Astrocyte of the cerebellum (primary cell): ENCODE results near the gene INPP5F.
"Not testable (repeated sequence)": the region's sequence is repeated elsewhere in the genome, so short reads cannot be mapped to it uniquely, and the experiment has no call there.

ENCODE experiments used
- DNase-seq: peaks from one replicate; pipeline ENCODE4 v3.0.0-alpha.2; 2011; ENCODE audit warnings: low read depth
- H3K4me3 ChIP-seq: 2 replicates; pipeline ENCODE4 v1.5.1; 2011; ENCODE audit warnings: mild to moderate bottlenecking, low read depth, low read length, moderate library complexity
- in situ Hi-C: cut with HindIII; loops from 2 replicates; pipeline ENCODE4 v1.10.0; 2017; ENCODE audit warnings: low sequenced_read_pairs
- TF ChIP-seq, protein P1 (sequence below): IDR thresholded peaks from 2 replicates; pipeline ENCODE4 v1.5.1; 2012; ENCODE audit warnings: low read length, low read depth, moderate library complexity, mild to moderate bottlenecking; ENCODE audit errors: missing control alignments

The INPP5F gene

DNA sequence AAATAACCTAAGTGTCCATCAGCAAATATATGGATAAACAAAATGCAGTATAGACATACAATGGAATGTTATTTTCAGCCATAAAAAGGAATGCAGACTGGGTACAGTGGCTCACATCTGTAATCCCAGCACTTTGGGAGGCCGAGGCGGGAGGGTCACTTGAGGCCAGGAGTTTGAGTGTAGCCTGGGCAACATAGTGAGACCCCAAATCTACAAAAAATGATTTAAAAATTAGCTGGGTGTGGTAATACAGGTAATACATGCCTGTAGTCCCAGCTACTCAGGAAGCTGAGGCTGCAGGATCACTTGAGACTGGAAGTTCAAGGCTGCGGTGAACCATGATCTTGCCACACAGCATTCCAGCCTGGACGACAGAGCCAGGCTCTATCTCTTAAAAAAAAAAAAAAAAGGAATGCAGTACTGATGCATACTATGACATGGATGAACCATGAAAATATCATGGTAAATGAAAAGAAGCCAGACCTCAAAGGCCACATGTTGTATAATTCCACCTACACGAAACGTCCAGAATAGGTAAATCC is 139.9 kb downstream of the INPP5F start:
- H3K4me3 ChIP-seq, result no peak overlapping the region
- no peak for DNase-seq
- in situ Hi-C loops, result no loop called here
- TF ChIP-seq, protein P1, sequence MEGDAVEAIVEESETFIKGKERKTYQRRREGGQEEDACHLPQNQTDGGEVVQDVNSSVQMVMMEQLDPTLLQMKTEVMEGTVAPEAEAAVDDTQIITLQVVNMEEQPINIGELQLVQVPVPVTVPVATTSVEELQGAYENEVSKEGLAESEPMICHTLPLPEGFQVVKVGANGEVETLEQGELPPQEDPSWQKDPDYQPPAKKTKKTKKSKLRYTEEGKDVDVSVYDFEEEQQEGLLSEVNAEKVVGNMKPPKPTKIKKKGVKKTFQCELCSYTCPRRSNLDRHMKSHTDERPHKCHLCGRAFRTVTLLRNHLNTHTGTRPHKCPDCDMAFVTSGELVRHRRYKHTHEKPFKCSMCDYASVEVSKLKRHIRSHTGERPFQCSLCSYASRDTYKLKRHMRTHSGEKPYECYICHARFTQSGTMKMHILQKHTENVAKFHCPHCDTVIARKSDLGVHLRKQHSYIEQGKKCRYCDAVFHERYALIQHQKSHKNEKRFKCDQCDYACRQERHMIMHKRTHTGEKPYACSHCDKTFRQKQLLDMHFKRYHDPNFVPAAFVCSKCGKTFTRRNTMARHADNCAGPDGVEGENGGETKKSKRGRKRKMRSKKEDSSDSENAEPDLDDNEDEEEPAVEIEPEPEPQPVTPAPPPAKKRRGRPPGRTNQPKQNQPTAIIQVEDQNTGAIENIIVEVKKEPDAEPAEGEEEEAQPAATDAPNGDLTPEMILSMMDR, result no peak

DNA sequence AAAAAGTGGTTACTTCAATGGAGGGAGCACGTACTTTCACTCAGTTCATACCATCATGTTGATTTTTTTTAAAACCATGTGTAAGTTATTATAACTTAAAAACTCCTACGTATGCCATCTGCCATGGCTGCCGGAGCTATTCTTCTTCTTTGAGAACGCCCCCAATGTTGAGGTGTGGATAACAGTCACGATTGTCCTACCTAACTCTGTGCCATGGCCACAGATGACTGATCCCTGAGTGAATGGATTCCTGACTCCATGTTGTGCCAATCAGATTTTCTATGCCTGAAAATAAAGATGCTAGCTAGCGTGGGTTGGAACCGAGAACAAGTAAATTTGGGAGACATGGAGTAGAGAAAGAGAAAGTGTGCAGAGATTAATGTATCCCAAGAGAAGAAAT is 141.5 kb downstream of the INPP5F start:
- no peak for DNase-seq
- TF ChIP-seq, protein P1, result no peak
- in situ Hi-C loops, result no loop called here
- H3K4me3 ChIP-seq, result no peak overlapping the region

DNA sequence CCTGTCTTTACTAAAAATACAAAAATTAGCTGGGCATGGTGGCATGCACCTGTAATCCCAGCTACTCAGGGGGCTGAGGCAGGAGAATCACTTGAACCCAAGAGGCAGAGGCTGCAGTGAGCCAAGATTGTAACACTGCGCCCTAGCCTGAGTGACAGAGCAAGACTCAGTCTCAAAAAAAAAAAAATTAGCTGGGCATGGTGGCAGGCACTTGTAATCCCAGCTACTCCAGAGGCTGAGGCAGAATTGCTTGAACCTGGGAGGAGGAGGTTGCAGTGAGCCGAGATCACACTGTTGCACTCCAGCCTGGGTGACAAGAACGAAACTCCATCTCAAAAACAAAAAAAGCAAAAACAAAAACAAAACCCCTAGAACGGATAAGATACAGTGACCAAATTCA is 143.5 kb downstream of the INPP5F start:
- in situ Hi-C loops, H3K4me3 ChIP-seq, DNase-seq: not testable (repeated sequence)

DNA sequence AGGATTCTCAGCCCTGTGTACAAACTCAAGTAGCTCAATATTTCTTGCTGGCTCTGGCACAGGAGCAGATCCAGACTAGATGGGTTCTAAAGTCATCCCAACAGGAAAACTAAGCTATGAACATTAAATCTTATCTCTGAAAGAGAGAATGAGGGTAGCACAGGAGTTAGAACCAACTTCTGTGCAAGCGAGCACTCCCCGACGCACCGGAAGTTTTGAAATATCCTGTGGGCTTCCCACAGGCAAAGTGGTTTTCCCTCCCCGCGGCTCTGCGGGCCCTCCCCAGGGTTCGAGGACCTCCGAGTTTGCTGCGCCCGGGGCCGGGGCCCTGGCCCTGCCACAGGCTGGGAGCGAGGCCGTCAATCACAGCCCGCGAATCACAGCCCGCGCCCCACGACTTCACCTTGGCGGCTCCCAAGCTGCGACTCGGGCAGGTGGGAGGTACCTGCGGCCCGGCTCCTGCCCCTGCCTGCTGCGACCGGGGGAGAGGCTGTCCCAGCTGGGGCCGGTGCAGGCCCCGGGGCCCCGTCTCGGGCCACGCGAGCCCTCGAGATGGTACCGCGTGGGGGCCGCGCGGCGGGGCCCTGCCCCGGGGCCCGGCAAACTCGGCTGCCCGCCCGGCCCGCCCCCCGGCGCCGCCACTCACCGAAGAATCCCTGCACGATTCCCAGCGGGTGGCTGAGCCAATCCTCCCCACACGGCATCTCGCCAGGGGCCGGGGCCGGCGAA is 146.2 kb downstream of the INPP5F start:
- in situ Hi-C loops, result no loop called here
- DNase-seq, result no peak
- TF ChIP-seq, protein P1, result no peak
- H3K4me3 ChIP-seq, result peak overlapping the region; percentile 60

DNA sequence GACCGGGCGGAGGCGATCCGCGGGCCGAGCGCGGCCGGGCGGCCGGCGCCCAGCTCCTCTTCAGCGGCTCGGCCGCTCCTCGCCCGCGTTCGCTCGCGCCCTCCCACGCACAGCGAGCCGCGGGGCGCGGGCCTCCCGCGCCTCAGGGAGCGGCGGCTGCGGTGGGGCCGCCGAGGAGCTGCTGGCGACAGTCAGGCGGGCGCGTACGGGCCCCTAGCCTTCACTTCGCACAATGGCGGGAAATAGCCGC is 146.7 kb downstream of the INPP5F start, which contains the start of gene MCMBP:
Gene MCMBP (minus strand): TSS at position 234 of the 250 bp plus-strand sequence. CDS start 259 bp downstream, outside the sequence.
- TF ChIP-seq, protein P1, result no peak
- peak within 1 kb of the TSS; percentile 60 for H3K4me3 ChIP-seq
- no peak for DNase-seq
- in situ Hi-C loops, result no loop called here

DNA sequence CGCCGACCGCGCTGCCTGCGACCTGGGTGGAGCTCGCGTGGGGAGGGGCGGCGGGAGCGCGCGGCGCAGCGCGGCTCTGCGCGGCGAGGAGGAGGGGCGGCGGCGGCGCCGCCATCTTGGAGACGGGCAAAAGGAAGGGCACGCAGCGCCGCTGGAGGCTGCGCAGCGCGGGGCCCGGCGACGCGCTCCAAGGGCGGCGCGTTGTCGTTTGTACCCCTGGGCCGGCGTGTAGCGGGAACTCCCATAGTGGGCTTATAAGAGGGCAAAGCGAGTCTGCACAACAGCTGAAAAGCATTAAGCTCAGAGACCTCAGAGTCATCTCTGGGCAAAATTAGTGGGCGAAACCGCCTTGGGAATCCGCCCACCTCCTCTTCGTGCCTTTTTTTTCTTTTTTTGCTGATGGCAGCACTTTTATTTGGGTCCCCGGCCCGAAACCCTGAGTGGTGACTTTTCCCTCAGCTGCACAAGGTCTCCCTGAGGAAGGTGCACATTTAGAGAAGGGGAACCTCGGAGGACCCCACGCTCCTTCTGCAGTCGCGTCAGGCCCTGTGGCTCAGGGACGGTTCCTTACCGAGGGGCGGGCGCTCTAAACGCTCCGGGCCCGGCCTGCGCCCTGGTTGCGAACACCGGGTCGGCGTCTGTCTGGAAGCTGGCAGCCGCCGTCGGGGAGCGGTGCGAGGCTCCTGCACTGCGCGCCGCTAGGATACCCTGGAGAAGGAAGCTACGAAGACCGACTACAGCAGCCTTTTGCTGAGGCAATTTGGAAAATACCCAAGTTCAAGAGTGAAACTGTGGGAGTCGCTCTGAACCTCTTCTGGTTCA is 147.2 kb downstream of the INPP5F start:
- no peak for DNase-seq
- peak overlapping the region; percentile 60 for H3K4me3 ChIP-seq
- in situ Hi-C loops, result no loop called here
- TF ChIP-seq, protein P1, result no peak

DNA sequence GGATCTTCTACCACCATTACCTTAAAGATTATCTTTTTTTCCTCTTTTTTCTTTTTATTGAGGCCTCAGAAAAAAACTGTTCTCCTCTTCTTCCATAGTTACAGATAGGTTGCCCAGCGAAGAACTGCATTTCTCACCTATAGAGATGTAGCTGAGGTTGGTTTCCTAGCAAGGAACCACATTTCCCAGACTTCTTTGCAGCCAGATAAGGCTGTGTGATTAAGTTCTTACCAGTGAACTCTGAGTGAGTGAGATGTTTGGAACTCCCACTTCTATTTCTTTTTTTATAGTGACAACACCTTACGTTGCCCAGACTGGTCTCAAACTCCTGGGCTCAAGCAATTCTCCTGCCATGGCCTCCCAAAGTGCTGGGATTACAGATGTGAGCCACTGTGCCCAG is 152.7 kb downstream of the INPP5F start:
- TF ChIP-seq, protein P1, result no peak
- H3K4me3 ChIP-seq, result no peak overlapping the region
- DNase-seq, result no peak
- in situ Hi-C loops, result no loop called here
